CD4-positive, alpha-beta T cell treated with Interferon alpha-2 for 1 hour (primary cell): Measurements from ENCODE around the gene KRTAP6-1.

Experiments
- DNase-seq, 2 donors: peaks; one replicate each; pipeline ENCODE4 v3.0.0-alpha.2; 2020 to 2022

KRTAP6-1 gene

DNA sequence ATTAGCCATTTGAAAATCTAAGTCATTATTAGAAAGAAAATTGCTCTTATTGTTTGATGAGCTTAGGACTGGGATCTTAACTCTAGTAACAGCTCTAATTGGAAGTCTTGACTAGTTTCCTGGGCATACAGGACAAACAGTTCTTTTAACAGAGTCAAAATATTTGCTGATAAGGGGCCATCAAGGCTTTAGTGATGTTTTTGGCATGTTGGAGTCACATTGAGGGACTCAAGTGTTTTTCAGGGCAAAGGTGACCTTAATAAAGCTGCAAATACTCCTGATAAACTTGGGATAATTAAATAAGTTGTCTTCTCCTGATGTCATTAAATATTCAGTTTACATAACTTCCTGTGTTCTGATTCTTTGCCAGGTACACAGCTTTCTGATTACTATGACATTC is 46.1 kb downstream of the KRTAP6-1 start:
- DNase-seq, result no peak

DNA sequence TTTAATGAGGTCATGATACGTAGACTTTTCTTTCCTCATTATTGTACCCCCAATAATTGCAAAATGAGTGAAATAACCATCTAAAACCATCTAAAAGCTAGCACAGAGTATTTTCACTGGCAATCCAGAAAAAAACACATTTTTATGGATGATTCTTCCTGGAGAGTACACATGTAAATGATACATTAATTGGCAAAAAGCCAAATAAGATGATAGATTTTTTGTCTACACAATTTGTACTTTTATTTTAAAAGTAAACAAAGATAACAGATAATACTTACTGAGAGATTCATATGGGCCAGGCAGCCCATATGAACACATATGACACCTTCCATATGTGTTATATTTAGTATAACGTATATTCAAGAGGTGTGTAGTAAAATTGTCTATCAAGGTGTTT is 50.1 kb downstream of the KRTAP6-1 start:
- no peak for DNase-seq
